Epithelial cell of esophagus (primary cell): ENCODE measurements around the gene PEX11A.
A peak's percentile ranks its signal among the peaks of the same experiment; 100 is the strongest.

Source experiments
- DNase-seq: peaks from one replicate; pipeline ENCODE4 v3.0.0; 2010; ENCODE audit warnings: low read depth
- H3K4me3 ChIP-seq: 2 replicates; pipeline ENCODE4 v1.5.1; 2011; ENCODE audit warnings: mild to moderate bottlenecking, low read length, control low read depth
- CTCF ChIP-seq: IDR thresholded peaks from 2 replicates; pipeline ENCODE4 v1.5.1; 2011; ENCODE audit warnings: low read depth, mild to moderate bottlenecking, low read length, control low read depth, inconsistent platforms; ENCODE audit not compliant: insufficient read depth; ENCODE audit errors: missing control alignments

PEX11A gene

GRCh38 chr15:89666184-89666857 lies 24.2 kb downstream of the PEX11A start:
- no peak for TF ChIP-seq CTCF
- H3K4me3 ChIP-seq: no peak overlapping the region
- DNase-seq: no peak

- peak overlapping the region; percentile 34 for H3K4me3 ChIP-seq
- no peak for TF ChIP-seq CTCF
- DNase-seq: peak; percentile 41
Observed at GRCh38 chr15:89665449-89666181, 24.9 kb downstream of the PEX11A start.

GRCh38 chr15:89664441-89665350 lies 25.9 kb downstream of the PEX11A start:
- no peak for DNase-seq
- TF ChIP-seq CTCF: no peak
- H3K4me3 ChIP-seq: no peak overlapping the region

GRCh38 chr15:89662893-89663626 lies 27.5 kb downstream of the PEX11A start:
- no peak for TF ChIP-seq CTCF
- no peak overlapping the region for H3K4me3 ChIP-seq
- peak; percentile 81 for DNase-seq

GRCh38 chr15:89660556-89660955 lies 30.0 kb downstream of the PEX11A start:
- no peak for TF ChIP-seq CTCF
- no peak for DNase-seq
- no peak overlapping the region for H3K4me3 ChIP-seq

- no peak for TF ChIP-seq CTCF
Observed at GRCh38 chr15:89659295-89659694, 31.3 kb downstream of the PEX11A start.

More at GRCh38 chr15:89659295-89659694, 31.3 kb downstream of the PEX11A start:
- H3K4me3 ChIP-seq: no peak overlapping the region
- no peak for DNase-seq
